HG02943 (cell line): ENCODE results near the gene KIZ.

Experiments
- ATAC-seq: cut with Tn5 transposase; IDR thresholded peaks from one replicate; pipeline ENCODE4 v1.9.1; 2021; ENCODE audit warnings: mild to moderate bottlenecking, low read depth, moderate library complexity; ENCODE audit not compliant: unreplicated experiment

The KIZ gene

GRCh38 chr20:21173485-21173884, 47.6 kb downstream of the KIZ start:
- ATAC-seq: no peak

GRCh38 chr20:21174516-21175239, 48.8 kb downstream of the KIZ start:
- ATAC-seq: no peak

DNA sequence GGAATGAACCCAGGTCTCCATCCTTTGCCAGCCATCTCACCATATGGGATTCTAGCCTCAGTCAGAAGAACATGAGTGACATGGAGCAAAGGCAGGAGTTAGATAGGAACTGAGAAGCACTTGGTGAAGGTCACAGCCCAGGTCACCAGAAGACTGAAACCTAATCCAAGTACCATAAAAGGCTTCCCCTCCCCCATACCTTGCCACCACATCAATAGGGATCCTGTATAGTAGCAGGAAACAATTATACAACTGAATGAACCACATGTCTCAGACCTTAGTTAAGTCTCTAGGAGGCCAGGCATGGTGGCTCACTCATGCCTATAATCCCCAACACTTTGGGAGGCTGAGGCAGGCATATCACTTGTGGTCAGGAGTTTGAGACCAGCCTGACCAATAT, 49.6 kb downstream of the KIZ start:
- ATAC-seq: no peak

DNA sequence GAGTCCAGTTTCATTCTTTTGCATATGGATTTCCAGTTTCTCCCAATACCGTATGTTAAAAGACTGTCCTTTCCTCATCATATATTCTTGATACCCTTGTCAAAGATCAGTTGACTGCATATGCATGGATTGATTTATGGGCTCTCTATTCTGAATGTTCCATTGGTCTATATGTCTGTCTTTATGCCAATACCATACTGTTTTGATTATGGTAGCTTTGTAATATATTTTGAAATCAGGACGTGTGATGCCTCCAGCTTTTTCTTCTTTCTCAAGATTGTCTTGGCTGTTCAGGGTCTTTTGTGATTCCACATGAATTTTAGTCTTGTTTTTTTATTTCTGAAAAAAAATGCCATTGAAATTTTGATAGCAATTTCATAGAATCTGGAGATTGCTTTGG, 51.9 kb downstream of the KIZ start:
- ATAC-seq: no peak

GRCh38 chr20:21179757-21180156, 53.9 kb downstream of the KIZ start:
- no peak for ATAC-seq

- no peak for ATAC-seq
These were observed 54.4 kb downstream of the KIZ start for GRCh38 chr20:21180248-21180647.

DNA sequence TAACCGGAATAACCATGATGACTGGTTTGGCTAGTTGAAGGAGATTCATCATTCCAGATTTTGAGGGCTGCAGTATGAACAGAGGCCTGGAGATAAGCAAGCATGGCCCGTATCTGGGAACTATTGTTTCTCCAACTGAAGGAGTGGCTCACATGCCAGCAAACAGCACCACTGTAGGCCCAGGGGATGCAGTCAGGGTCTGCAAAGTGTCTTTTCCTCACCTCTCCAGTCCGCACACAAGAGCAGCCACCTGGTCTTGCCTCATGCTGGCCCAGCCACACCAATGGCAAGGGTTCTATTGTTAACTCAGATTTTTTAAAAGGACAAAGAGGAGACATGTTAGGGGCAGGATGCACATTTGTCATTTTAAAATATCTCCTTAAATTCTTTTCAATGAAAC, 55.1 kb downstream of the KIZ start:
- ATAC-seq: no peak

GRCh38 chr20:21182832-21183563, 57.1 kb downstream of the KIZ start:
- ATAC-seq: no peak

DNA sequence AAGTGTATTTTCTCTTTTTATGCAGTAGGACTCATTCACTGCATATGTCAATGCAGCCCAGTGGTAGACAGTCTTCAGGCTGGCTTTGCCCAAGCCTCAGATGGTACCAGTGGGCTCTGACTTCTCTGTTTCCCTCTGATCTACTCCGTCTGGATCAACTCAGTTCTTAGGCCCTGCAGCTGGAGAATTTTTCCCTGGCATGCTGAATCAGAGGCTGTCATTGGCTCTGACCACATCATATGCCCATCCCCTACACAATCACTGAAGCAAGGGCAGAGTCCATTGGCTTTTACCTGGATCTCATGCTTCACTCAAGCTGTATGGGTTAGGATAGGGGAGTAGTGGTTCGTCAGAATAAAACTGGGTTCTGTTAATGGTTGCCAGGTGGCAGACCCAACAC, 57.8 kb downstream of the KIZ start:
- no peak for ATAC-seq

GRCh38 chr20:21184819-21185218, 58.9 kb downstream of the KIZ start:
- ATAC-seq: no peak

DNA sequence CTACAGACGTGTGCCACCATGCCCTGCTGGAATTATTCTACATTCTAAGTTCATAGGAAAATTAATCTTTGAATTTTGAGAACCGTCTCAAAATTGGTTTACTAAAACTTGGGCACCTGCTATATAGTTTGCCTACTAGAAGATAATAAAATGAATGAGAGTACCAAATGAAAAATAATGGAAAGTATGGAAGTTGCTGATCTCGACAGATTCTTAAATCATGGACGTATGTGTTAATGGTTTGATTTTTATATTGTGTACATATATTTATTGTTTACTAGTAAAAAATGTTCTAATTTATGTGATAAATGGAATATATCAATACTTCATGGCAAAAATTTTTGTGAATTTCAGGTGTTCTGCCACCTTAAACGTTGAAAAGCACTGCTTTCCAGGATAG, 60.0 kb downstream of the KIZ start:
- no peak for ATAC-seq

DNA sequence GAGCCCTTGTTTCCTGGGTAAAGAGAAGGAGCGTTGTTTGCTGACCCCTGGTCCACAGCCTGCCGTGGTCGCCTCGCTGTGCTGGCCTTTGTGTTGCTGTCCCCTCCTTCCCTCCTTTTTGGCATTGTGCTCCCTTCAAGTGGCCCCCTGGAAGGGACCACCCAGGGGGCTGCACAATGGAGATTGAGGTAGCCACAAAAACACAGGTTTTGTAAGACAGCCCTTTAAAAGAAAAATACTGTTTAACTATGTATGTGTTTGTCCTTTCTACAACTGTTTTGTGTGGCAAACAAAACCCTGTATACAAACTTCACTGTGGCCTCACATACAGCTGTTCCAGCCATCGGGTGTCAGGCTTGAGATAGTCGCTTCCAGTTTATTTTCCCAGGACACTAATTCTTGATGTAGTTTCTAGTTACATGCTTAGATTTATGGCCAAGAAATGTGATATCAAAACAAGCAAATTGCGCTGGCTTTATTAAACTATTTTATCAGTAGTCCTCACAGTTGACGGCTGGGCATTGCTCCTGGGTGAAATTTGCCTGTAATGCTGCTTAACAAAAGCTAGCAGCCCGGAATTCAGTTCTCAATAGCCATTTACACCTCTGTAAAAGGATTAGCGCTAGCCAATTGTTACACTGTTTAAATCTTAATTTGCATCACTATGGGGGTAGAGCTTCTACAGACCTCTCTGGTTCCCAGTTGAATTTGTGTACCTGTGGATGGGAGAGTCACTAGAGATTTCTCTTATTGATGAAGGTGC, 64.1 kb downstream of the KIZ start:
- ATAC-seq: no peak

GRCh38 chr20:21190869-21191268, 65.0 kb downstream of the KIZ start:
- ATAC-seq: no peak

- ATAC-seq: no peak
These were observed 66.0 kb downstream of the KIZ start for GRCh38 chr20:21191839-21192238.

DNA sequence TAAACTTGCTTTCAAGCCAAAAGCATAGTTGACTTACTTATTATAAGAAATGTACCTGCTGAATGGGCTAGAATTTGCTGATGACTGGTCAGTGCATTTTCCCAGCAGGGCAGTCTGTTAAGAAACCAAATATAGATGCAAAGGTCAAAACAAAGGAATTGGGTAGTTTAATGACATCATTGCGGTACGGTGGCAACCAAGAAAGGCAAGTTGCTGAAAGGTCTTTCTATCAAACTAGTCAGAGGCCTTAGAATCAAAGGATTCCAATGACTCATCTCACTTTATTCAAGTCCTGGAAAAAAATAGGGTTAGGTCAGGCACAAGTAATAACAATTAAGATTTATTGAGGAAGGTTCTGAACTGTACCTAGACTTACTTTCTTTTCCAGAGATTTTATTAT, 76.4 kb downstream of the KIZ start:
- no peak for ATAC-seq

DNA sequence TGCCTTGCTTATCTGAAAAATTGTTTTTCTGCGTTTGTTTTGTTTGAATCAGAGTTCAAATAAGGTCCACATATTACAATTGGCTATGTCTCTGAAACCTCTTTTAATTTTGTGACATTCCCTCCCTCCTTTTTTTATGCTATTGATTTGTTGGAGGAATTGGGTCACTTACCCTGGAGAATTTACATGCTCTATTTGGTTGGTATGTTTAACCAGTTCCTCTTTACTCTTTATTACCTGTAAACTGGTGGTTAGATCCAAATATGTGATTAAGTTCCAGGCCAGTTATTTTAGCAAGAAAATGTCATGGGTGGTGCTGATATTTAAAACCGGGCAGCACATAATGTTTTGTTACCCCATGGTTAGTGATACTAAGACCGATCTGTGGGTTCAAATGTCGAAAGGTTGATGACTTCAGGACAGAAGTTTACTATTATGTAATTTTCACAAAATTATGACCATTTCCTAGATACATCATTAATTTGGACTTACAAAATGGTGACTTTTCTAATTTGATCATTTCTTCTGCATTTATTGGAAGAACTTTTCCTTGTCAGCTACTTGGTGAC, 77.3 kb downstream of the KIZ start:
- ATAC-seq: no peak

DNA sequence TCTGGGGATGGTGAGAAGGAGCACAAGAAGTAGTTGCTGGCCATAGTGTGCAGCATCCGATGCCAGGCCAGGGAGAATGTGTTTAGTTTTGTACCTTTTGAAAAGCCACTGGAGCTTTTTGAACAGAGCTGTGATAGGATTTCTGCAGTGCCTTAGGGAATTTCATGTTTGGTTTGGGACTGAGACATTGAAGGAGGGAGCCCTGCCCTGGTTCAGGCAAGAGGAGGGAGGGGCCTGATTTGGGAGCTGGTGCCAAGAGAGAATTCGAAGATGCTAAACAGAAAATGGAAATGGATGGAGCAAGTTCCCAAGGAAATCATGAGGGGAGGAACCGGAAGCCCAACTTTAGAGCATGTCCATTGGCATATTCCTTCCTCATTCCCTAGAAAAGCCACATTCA, 80.7 kb downstream of the KIZ start:
- ATAC-seq: no peak

GRCh38 chr20:21208999-21209398, 83.1 kb downstream of the KIZ start:
- ATAC-seq: no peak

DNA sequence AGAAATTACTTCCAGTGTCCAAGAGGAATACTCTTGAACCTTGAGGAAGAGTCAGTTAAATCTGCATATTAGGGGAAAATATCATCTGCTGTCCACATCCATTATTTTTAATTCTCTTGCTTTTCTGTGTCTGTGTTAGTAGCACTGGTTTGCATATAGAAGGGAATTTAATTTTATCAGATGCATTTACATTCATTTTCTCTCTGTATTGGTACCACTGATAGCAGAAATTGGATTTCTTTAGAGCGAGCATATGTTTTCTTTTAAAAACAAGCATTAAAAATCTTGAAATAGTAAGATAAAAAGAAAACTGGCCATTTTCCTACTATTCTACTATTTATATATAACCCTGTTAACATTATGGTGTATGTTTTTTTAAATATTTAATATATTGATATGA, 83.8 kb downstream of the KIZ start:
- no peak for ATAC-seq

DNA sequence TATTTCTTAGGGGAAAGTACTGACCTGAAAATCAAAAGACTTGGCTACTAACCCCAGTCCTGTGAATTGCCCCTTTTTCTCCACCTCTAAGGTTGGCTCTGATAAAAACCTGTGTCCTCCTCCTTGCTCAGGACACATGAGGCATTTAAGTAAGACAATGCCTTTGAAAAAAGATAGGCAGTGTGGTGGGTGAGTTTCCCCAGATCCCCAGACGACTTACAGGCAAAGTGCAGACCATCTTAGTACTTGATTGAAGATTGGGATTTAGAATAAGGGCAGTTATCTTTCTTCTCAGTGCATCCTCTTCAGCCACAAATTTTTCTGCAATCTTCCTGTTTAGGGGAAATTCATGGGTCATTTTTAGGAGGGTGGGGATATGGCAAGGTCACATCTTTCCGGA, 87.8 kb downstream of the KIZ start:
- no peak for ATAC-seq

DNA sequence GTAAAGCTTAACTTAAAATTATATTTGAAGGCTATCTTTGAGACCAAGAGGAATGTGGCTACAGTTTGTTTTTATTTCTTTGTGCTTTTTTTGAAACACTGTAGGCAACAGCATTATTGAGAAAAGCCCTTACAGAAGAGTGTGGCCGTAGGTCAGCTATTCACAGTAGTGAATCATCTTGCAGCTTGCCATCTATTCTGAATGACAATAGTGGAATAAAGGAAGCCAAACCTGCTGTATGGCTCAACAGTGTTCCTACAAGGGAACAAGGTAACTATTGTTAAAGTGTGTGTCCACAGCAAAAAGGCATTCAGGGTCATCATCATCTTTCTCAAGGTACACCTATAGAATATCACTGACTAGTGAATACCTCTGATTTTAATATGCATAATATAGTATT, 88.5 kb downstream of the KIZ start:
- ATAC-seq: no peak
